Dermis blood vessel endothelial cell (primary cell): ENCODE measurements around the gene SPATS2L. TPM values are rescaled to one million over a fixed set of nuclear protein-coding genes. Genes with fewer than 3 reads are reported as not detected.
A peak's percentile ranks its signal among the peaks of the same experiment; 100 is the strongest.

Source experiments
- DNase-seq: peaks from one replicate; pipeline ENCODE4 v3.0.0; 2010
- total RNA-seq: library from RNA; depleted of rRNA; stranded (reverse); fragments of >200 nt; gene quantifications from 2 replicates; pipeline ENCODE4 v1.2.3, GENCODE V29; 2014

SPATS2L gene
- 21.3 and 54.0 TPM in 2 replicates for total RNA-seq

- DNase-seq, result peak; percentile 75
Observed at GRCh38 chr2:200306196-200306930, at the start of gene SPATS2L. Gene SPATS2L (plus strand): TSS chr2:200306693. CDS start chr2:200389245, 82,552 bp downstream.

GRCh38 chr2:200257570-200257969 is 48.9 kb upstream of the SPATS2L start:
- no peak for DNase-seq

GRCh38 chr2:200258081-200258480 is 48.4 kb upstream of the SPATS2L start:
- DNase-seq, result no peak

- DNase-seq, result no peak
Observed at GRCh38 chr2:200258881-200259576, 47.5 kb upstream of the SPATS2L start.

GRCh38 chr2:200259577-200259957 is 46.9 kb upstream of the SPATS2L start:
- no peak for DNase-seq

GRCh38 chr2:200262047-200262446 is 44.4 kb upstream of the SPATS2L start:
- DNase-seq, result no peak

GRCh38 chr2:200263279-200263678 is 43.2 kb upstream of the SPATS2L start:
- DNase-seq, result no peak

- no peak for DNase-seq
Observed at GRCh38 chr2:200264631-200265030, 41.9 kb upstream of the SPATS2L start.

GRCh38 chr2:200266406-200266805 is 40.1 kb upstream of the SPATS2L start:
- no peak for DNase-seq

GRCh38 chr2:200267350-200267749 is 39.1 kb upstream of the SPATS2L start:
- no peak for DNase-seq

- no peak for DNase-seq
Observed at GRCh38 chr2:200270732-200271131, 35.8 kb upstream of the SPATS2L start.

GRCh38 chr2:200272320-200272719 is 34.2 kb upstream of the SPATS2L start:
- no peak for DNase-seq

GRCh38 chr2:200274116-200275075 is 32.1 kb upstream of the SPATS2L start:
- DNase-seq, result no peak

- DNase-seq, result no peak
Observed at GRCh38 chr2:200275295-200276013, 31.0 kb upstream of the SPATS2L start.

GRCh38 chr2:200276472-200276871 is 30.0 kb upstream of the SPATS2L start:
- DNase-seq, result no peak

GRCh38 chr2:200278694-200279316 is 27.7 kb upstream of the SPATS2L start:
- DNase-seq, result no peak

- no peak for DNase-seq
Observed at GRCh38 chr2:200279857-200280256, 26.6 kb upstream of the SPATS2L start.

- no peak for DNase-seq
Observed at GRCh38 chr2:200286578-200286977, 19.9 kb upstream of the SPATS2L start.

- no peak for DNase-seq
Observed at GRCh38 chr2:200288670-200289429, 17.6 kb upstream of the SPATS2L start.

- DNase-seq, result no peak
Observed at GRCh38 chr2:200296118-200296517, 10.4 kb upstream of the SPATS2L start.

- DNase-seq, result no peak
Observed at GRCh38 chr2:200297100-200297499, 9.4 kb upstream of the SPATS2L start.
